GM21360 (cell line): ENCODE results near the gene HTT.
"Not testable (repeated sequence)": the region's sequence is repeated elsewhere in the genome, so short reads cannot be mapped to it uniquely, and the experiment has no call there.

Experiments used
- ATAC-seq: cut with Tn5 transposase; IDR thresholded peaks from one replicate; pipeline ENCODE4 v1.9.1; 2021; ENCODE audit warnings: mild to moderate bottlenecking, moderate library complexity; ENCODE audit not compliant: unreplicated experiment

HTT gene

DNA sequence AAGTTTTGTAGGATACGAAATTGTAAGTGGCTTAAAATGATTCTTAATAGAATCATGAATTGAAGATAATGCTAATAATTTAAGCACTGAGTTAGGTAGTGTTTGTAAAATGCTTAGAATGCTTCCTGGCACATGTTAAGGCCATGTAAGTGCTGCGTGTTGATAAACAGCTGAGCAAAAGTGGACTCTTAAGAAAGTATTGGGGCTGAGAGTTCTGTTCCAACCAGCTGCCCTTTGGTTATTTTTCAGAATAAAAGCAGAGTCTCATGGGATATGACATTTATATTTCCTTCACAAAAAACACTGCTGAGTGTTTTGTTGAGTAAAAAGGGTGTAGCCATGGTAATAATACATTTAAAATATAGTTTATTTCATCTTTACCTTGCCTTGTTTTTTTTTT lies 42.5 kb downstream of the HTT start:
- no peak for ATAC-seq

DNA sequence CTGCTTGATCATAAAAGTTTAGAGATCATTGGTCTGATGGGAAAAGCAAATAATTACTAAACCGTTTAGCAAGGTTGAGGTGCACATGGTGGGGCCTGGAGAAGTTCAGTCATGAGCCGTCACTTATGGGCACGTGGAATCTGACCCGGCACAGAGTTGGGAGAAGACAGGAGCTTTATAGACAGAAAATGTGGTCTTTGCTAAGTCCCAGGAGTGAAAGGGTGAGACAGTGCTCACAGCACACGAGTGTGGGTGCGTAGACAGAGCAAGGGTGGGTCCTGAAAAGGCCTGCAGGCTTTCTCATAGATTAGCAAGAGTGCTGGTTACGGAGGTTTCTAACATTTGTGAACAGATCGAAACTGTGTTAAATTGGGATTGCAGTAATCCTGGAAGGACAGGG lies 43.8 kb downstream of the HTT start:
- ATAC-seq = no peak

DNA sequence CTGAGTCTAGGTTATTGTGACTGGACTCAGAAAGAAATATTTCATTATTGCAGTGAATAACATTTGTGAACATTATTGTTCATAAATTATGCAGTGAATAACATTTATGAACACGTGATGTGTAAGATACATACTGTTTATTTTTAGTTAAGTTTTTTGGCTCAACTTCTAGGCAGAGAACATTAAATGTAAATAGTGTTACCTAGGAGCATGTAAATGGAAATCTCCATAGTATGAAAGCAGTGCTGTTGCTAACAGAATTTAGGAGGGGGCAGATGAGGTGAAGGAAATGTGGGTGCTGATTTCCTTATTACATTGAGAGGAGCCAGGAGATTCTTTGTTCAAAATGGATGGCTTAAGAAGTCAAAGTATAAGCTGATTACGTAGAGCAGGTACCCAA lies 45.0 kb downstream of the HTT start:
- ATAC-seq = no peak

DNA sequence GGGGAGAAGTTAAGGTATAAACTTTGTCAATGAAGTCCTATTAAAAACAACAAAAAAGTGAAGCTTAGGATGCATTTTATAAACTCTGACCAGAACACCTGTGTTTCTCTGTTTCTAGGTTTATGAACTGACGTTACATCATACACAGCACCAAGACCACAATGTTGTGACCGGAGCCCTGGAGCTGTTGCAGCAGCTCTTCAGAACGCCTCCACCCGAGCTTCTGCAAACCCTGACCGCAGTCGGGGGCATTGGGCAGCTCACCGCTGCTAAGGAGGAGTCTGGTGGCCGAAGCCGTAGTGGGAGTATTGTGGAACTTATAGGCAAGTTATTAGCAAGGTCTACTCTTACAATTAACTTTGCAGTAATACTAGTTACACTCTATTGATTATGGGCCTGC lies 46.6 kb downstream of the HTT start:
- ATAC-seq = no peak

DNA sequence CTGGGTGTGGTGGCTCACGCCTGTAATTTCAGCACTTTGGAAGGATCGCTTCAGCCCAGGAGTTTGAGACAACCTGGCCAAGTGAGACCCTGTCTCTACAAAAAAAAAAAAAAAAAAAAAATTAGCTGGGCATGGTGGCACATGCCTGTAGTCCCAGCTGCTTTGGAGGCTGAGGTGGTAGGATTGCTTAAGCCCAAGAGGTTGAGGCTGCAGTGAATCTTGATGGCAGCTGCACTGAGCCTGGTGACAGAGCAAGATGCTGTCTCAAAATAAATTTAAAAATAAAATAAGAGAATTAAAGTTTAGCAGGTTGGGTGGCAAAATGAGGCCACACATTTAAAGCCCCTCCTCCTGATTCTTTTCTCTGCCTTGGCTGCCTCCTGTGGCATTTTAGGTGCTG lies 47.1 kb downstream of the HTT start:
- ATAC-seq = no peak

DNA sequence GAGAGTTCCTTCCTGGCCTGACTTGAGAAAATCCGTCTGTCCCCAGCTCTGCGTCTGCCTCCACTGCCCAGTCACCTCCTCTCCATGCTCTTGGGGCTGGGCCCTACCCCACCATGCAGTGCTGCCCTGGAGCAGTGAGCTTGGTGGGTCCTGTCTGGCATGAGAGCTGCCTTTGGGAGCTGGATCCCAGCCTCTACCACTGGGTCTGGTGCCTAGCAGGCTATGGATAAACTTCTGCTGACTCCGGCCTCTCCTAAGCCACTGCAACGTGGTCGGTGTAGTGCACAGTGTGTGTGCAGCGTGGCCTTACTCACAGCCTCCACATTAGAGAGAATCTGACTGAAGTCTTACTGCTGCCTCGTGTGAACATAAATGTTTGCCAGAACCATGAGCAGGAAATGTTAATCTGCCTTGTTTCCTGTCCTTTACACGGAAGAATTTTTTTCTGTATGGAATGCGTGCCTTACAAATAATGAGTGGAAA lies 47.6 kb downstream of the HTT start:
- ATAC-seq = no peak

DNA sequence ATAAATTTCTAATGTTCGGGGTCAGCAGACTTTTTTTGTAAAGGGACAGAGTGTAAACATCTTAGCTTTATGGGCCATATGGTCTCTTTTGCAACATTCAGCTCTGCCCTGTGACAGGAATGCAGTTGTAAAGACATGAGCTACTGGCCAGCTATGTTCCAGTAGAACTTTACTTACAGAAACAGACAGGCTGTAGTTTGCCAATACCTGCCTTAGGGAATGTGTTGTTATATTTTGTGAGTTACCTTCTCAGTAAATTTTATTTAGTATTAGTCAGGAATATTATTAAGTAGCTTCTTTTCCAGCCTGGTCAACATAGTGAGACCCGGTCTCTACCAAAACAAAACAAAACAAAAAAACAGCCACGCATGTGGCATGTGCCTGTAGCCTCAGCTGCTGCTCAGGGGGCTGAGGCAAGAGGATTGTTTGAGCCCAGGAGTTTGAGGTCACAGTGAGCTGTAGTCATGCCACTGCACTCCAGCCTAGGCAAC lies 48.7 kb downstream of the HTT start:
- ATAC-seq = no peak

GRCh38 chr4:3124070-3124767 lies 49.7 kb downstream of the HTT start:
- no peak for ATAC-seq

DNA sequence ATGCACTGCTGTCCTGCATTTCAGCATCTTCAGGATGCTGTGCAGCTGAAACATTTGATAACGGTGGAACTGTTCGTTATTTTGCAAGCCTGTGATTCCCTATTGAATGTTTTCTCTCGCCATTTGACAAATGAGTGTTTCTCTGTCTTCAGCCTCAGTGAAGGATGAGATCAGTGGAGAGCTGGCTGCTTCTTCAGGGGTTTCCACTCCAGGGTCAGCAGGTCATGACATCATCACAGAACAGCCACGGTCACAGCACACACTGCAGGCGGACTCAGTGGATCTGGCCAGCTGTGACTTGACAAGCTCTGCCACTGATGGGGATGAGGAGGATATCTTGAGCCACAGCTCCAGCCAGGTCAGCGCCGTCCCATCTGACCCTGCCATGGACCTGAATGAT lies 52.6 kb downstream of the HTT start:
- ATAC-seq = no peak

GRCh38 chr4:3128058-3128457 lies 53.6 kb downstream of the HTT start:
- ATAC-seq = no peak

- no peak for ATAC-seq
These were observed 54.5 kb downstream of the HTT start for GRCh38 chr4:3128976-3129375.

DNA sequence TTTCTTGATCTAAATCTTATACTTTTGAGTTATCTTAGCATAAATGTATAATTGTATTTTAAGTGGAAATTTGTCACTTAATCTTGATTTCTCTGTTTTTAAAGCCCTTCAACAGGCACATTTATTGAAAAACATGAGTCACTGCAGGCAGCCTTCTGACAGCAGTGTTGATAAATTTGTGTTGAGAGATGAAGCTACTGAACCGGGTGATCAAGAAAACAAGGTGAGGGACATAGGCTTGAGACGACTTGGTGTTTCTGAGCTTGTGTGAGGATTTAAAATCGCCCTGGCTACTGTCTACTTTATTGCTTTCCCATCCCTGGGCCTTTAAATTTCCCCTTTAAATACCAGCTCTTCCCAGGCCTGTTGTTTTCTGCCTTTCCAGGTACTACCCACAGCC lies 55.7 kb downstream of the HTT start:
- no peak for ATAC-seq

- ATAC-seq = no peak
These were observed 56.3 kb downstream of the HTT start for GRCh38 chr4:3130826-3131225.

DNA sequence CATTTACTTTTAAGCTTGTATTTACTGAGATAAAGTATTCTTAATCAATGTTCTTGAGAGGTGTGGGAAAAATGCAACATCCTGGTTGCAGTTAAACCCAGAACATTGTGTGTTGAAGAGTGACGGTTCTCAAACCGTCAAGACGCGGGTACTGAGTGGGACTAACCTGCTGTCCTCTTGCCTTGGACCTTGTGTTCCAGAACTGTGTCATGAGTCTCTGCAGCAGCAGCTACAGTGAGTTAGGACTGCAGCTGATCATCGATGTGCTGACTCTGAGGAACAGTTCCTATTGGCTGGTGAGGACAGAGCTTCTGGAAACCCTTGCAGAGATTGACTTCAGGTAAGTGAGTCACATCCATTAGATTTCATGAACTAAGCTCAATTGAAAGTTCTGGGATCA lies 59.7 kb downstream of the HTT start:
- no peak for ATAC-seq

DNA sequence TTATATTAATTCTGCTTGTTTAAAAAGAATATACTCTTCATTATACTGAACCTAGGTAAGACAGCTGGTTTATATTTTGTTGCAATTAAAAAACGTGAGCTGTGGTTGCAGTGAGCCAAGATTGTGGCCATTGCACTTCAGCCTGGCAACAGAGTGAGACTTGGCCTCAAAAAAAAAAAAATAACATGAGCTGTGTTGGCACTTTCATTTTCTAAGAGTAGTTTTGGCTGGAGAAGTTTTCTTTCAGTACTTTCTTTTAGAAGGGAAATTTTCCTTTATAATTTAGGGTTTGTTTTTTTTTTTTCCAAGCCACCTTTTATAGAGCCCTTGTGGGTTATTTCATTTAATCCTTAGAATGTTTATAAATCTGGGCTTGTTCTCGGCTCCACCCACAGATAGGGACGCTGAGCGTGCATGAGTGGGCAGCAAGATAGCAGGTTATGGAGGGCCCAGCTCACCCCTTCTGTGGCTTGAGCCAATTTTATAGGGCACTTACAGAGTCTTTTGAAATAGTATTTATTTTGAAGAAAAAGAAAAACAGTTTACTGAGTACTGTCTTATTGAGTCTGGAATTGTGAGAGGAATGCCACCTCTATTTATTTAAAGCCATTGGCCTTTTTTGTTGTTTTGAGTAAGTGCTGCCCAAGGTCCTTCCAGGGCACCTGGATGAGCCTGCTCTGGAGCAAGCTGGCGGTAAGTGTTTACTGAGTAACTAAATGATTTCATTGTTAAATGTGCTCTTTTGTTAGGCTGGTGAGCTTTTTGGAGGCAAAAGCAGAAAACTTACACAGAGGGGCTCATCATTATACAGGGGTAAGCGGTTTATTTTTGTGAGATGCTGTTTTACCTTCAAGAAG lies 60.9 kb downstream of the HTT start:
- no peak for ATAC-seq

GRCh38 chr4:3136454-3136853 lies 62.0 kb downstream of the HTT start:
- no peak for ATAC-seq

GRCh38 chr4:3137908-3138307 lies 63.4 kb downstream of the HTT start:
- ATAC-seq = no peak

DNA sequence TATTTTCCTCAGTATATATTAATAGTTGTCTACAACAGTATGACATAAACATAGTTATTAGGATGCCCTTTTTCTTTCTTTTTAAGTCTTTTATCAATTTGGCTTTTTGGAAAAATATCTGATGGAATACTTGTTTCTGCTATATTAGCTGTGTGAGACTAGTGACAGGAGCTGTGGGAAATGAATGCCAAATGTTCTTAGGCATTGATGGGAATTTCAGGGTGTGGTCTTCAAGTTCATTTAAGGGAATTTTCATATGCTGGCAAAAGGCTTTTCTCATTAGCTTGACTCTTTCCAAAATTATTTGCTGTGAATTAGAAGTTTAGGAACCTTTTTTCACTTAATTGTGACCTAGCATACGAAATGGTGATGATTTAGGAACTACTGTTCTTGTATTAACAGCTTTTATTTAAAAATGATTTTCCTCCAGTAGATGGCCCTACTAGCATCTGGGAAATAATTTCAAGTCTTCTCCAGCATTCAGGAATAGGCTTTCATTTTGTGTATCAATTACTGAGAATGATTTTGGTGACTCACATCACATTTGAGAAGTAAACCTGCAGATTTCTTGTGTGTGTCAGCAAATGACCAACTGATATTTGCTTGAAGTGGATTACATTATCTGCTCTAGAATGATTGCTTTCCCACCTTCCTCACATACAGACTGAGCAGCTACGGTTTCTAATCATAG lies 70.9 kb downstream of the HTT start:
- ATAC-seq = no peak

DNA sequence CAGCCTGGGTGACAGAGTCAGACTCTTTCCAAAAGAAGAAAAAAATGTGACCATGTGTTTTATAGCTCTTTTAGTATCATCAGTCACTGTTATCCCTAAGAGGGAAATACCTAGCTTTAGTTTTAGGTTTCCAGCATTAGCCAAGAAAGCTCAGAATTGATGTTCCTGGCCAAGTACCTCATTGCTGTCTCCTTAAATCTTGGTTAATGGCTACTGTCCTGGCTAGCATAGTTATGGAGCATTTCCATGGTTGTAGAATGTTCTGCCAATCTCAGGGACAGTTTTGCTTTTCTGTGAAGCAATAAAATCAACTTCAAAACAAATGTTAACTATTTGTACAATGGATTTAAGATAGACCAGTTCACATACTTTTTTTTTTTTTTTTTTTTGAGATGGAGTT lies 74.4 kb downstream of the HTT start:
- ATAC-seq = no peak

DNA sequence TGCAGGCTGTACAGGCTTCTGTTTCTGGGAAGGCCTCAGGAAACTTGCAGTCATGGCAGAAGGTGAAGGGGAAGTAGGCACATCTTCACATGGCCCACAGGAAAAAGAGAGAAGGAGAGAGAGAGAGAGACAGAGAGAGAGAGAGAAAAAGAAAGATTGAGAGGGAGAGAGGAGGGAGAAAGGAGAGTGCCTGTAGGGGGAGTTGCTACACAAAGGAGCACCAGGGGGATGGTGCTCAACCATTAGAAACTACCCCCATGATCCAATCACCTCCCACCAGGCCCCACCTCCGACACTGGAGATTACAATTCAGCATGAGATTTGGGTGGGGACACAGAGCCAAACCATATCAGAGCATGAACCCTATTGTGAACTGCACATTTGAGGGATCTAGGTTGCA lies 76.8 kb downstream of the HTT start:
- not testable (repeated sequence) for ATAC-seq

DNA sequence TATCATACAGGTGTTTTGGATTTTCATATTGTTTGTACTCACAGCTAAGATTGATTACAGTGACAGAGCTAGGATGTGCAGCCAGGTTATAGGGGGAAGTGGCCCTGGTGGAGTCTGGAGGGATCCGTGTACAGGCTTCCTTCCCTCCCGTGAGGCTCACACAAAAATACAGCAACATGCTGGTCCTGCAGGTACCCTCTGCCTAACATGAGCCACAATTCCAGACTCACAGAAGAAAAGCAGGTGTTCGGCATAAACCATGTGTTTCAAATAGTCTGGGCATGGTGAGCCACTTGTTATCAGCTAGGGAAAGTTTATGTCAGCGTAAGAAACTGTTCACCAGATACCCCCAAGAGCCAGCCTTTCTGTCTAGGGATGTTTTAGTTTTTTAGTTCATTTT lies 82.9 kb downstream of the HTT start:
- no peak for ATAC-seq

DNA sequence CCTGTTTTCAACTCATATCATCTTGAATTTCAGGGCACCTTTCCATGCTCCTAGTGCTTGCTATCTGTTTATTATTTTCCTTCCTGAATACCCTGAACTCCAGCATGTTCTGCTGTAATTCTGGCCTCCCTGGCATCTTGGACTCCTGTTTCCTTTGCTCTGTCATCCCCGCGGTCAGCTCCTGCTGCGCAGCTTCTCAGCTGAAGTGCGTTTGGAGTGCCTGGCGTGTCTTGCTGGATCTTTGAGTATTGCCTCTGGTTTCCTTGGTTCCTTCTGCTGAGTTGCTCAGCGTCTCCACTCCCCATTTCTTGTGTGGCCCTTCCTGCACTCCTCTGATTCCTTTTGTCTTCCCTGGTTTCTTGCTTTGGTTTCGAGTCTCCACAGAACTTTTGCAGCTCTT lies 84.4 kb downstream of the HTT start:
- no peak for ATAC-seq
